OCI-LY7 (cell line): Measurements from ENCODE around the gene ANKS1B. TPM values are rescaled to one million over a fixed set of nuclear protein-coding genes. Genes with fewer than 3 reads are reported as not detected.
"Not testable (repeated sequence)": the region's sequence is repeated elsewhere in the genome, so short reads cannot be mapped to it uniquely, and the experiment has no call there.

Source experiments
- BruUV-seq: library from RNA; stranded (reverse); fragments of 400-500 nt; replicated peaks from 2 replicates; lab custom pipeline; 2021; lab: Mats Ljungman, UMichigan
- CTCF ChIA-PET: fragments of 300-600 bp; sonication (Branson Sonifier 250); formaldehyde crosslinking; loops from one replicate; lab custom pipeline; 2022; ENCODE audit warnings: antibody characterized with exemption; ENCODE audit not compliant: unreplicated experiment; lab: Charles Lee
- POLR2A ChIA-PET: fragments of 300-600 bp; sonication (Branson Sonifier 250); formaldehyde crosslinking; loops from one replicate; lab custom pipeline; 2022; ENCODE audit warnings: antibody characterized with exemption; lab: Charles Lee
- DNase-seq: peaks from one replicate; pipeline ENCODE4 v3.0.0-alpha.2; 2015; ENCODE audit warnings: low spot score
- H2AFZ ChIP-seq: fragments of 200-600 bp; sonication (generic), shearing (Covaris generic); 2 replicates; pipeline ENCODE4 v1.6.1; 2014; ENCODE audit warnings: mild to moderate bottlenecking, antibody characterized with exemption, low read length, moderate library complexity
- H3K27ac ChIP-seq: fragments of 200-600 bp; sonication (generic); 2 replicates; pipeline ENCODE4 v1.5.1; 2014; ENCODE audit warnings: mixed run types, low read depth, mild to moderate bottlenecking, moderate library complexity, low read length, inconsistent platforms; ENCODE audit not compliant: poor library complexity, severe bottlenecking
- H3K36me3 ChIP-seq: fragments of 200-600 bp; sonication (generic); 2 replicates; pipeline ENCODE4 v1.6.1; 2014; ENCODE audit warnings: mild to moderate bottlenecking, antibody characterized with exemption, low read length, moderate library complexity, mixed read lengths; ENCODE audit not compliant: insufficient read depth
- H3K4me1 ChIP-seq: fragments of 200-600 bp; sonication (generic); 2 replicates; pipeline ENCODE4 v1.5.1; 2014; ENCODE audit warnings: mild to moderate bottlenecking, low read length; ENCODE audit not compliant: insufficient read depth, poor library complexity, severe bottlenecking
- H3K4me2 ChIP-seq: fragments of 200-600 bp; sonication (generic); 2 replicates; pipeline ENCODE4 v1.6.1; 2014; ENCODE audit warnings: mild to moderate bottlenecking, low read length
- H3K4me3 ChIP-seq: fragments of 200-600 bp; sonication (generic); 2 replicates; pipeline ENCODE4 v1.5.1; 2014; ENCODE audit warnings: mild to moderate bottlenecking, low read depth, low read length; ENCODE audit not compliant: poor library complexity, severe bottlenecking
- H3K79me2 ChIP-seq: fragments of 200-600 bp; sonication (generic); 2 replicates; pipeline ENCODE4 v1.6.1; 2016; ENCODE audit warnings: low read depth, mild to moderate bottlenecking, low read length, moderate library complexity, mixed read lengths; ENCODE audit not compliant: insufficient read depth
- H3K9me2 ChIP-seq: fragments of 200-600 bp; sonication (generic); 2 replicates; pipeline ENCODE4 v1.6.1; 2016; ENCODE audit warnings: mild to moderate bottlenecking, low read length, mixed read lengths; ENCODE audit not compliant: insufficient read depth
- H3K9me3 ChIP-seq: fragments of 200-600 bp; sonication (generic); 2 replicates; pipeline ENCODE4 v1.6.1; 2014; ENCODE audit warnings: mild to moderate bottlenecking, mixed run types, low read length, mixed read lengths
- H4K20me1 ChIP-seq: fragments of 200-600 bp; sonication (generic); 2 replicates; pipeline ENCODE4 v1.6.1; 2014; ENCODE audit warnings: mild to moderate bottlenecking, antibody characterized with exemption, low read length, moderate library complexity, mixed read lengths; ENCODE audit not compliant: insufficient read depth
- EZH2phosphoT487 ChIP-seq: fragments of 200-600 bp; sonication (generic); IDR thresholded peaks from 2 replicates; pipeline ENCODE4 v1.6.1; 2018; ENCODE audit warnings: low read depth, borderline replicate concordance, mild to moderate bottlenecking, mixed run types, antibody characterized with exemption, low read length, moderate library complexity, mixed read lengths
- intact Hi-C: fragments of 100-400 bp; cut with micrococcal nuclease; formaldehyde crosslinking; loops from one replicate; pipeline ENCODE4 v1.10.0; 2022; ENCODE audit not compliant: unreplicated experiment
- total RNA-seq, 2 experiments: library from RNA; depleted of rRNA in 1 of 2; stranded (reverse); fragments of >200 nt in 1 of 2; shearing (Covaris generic) in 1 of 2; gene quantifications; 2 replicates each; pipeline ENCODE4 v1.2.3, GENCODE V29; 2014 to 2022
- TF ChIP-seq, protein P1 (sequence below): fragments of 200-600 bp; sonication (generic); conservative IDR thresholded peaks from 2 replicates; pipeline ENCODE4 v1.5.1; 2014; ENCODE audit warnings: mild to moderate bottlenecking, antibody characterized with exemption, low read length, moderate library complexity, mixed read lengths

ANKS1B gene
- total RNA-seq, 2 experiments from 2014 or later, result 2.9 to 6.0 TPM

DNA sequence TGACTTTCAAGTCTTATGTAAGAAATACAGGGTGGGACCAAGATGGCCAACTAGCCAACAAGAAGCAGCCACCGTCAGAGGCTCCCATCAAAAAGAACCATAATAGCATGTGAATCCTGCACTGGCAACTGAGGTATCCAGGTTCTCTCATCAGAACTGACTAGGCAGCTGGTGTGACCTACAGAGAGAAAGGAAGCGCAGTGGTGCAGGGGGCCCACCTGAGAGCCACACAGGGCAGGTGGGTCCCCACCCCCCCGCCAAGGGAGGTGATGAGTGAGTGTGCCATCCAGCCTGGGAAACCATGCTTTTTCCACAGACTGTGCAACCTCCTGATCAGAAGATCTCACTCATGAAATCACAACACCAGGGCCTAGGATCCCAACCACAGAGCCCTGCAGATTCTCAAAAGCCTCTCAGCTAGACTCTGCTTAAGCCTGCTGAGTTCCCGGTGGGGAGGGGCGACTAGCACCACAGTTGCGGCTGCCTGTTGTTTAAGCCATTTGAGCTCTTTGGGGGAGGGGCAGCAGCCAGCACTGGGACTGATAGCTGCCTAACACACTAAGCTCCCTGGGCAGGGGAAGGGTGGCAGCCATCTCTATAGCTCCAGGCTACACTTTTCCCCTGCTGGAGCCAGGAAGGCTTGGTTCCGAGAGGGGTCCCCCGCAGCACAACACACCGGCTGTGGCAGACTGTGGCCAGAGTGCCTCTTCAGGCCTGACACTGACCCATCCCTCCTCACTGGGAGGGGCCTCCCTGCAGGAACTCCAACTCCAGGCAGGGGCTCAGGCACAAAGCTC, 261.8 kb downstream of the ANKS1B start:
- no peak for DNase-seq
- Histone ChIP-seq H3K36me3 (no peaks in the 10 kb centered on the region; the same call in 1 of the 2 replicates), H3K27ac (no peak overlapping the region), H3K4me1 (no peaks in the 10 kb centered on the region), H3K4me2 (no peak overlapping the region), H2AFZ (no peak overlapping the region), H3K9me2 (no peaks in the 10 kb centered on the region), H3K9me3 (no peaks in the 10 kb centered on the region; the same call in 1 of the 2 replicates), H3K79me2 (no peaks in the 10 kb centered on the region), H3K4me3 (no peak overlapping the region), H4K20me1 (no peaks in the 10 kb centered on the region)
- ChIA-PET POLR2A (no interaction called here), CTCF (no interaction called here)
- BruUV-seq, result no TSS peak
- TF ChIP-seq, protein P1, sequence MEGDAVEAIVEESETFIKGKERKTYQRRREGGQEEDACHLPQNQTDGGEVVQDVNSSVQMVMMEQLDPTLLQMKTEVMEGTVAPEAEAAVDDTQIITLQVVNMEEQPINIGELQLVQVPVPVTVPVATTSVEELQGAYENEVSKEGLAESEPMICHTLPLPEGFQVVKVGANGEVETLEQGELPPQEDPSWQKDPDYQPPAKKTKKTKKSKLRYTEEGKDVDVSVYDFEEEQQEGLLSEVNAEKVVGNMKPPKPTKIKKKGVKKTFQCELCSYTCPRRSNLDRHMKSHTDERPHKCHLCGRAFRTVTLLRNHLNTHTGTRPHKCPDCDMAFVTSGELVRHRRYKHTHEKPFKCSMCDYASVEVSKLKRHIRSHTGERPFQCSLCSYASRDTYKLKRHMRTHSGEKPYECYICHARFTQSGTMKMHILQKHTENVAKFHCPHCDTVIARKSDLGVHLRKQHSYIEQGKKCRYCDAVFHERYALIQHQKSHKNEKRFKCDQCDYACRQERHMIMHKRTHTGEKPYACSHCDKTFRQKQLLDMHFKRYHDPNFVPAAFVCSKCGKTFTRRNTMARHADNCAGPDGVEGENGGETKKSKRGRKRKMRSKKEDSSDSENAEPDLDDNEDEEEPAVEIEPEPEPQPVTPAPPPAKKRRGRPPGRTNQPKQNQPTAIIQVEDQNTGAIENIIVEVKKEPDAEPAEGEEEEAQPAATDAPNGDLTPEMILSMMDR, result no peak
- TF ChIP-seq EZH2phosphoT487, result no peak
- intact Hi-C loops, result no loop called here

DNA sequence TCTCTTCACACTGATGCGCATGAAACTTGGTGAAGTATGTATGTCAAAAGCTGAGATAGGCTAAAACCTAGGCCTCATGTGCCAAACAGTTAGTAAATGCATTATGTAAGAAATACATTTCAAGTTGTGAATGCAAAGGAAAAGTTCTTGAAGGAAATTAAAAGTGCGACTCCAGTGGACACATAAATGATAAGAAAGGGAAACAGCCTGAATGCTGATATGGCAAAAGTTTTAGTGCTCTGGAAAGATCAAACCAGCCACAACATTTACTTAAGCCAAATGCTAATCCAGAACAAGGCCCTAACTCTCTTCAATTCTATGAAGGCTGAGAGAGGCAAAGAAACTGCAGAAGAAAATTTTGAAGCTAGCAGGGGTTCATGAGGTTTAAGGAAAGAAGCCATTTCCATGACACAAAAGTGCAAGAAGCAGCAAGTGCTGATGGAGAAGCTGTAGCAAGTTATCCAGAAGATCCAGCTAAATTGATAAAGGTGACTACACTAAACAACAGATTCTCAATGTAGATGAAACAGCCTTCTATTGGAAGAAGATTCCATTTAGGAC, 262.9 kb downstream of the ANKS1B start:
- Histone ChIP-seq H3K36me3 (no peaks in the 10 kb centered on the region; the same call in 1 of the 2 replicates), H3K4me2 (no peak overlapping the region), H2AFZ (no peak overlapping the region), H4K20me1 (no peaks in the 10 kb centered on the region), H3K9me3 (no peaks in the 10 kb centered on the region; the same call in 1 of the 2 replicates), H3K4me1 (no peaks in the 10 kb centered on the region), H3K27ac (no peak overlapping the region), H3K79me2 (no peaks in the 10 kb centered on the region), H3K4me3 (no peak overlapping the region), H3K9me2 (no peaks in the 10 kb centered on the region)
- no peak for DNase-seq
- ChIA-PET POLR2A (interaction anchor here (0.6 kb wide), 1 partner anchor 26 kb away, joined by 3 read pairs; no protein-coding TSS in a partner anchor), CTCF (no interaction called here)
- intact Hi-C loops, result no loop called here
- BruUV-seq, result no TSS peak
- TF ChIP-seq EZH2phosphoT487, result no peak
- TF ChIP-seq, protein P1, result no peak

DNA sequence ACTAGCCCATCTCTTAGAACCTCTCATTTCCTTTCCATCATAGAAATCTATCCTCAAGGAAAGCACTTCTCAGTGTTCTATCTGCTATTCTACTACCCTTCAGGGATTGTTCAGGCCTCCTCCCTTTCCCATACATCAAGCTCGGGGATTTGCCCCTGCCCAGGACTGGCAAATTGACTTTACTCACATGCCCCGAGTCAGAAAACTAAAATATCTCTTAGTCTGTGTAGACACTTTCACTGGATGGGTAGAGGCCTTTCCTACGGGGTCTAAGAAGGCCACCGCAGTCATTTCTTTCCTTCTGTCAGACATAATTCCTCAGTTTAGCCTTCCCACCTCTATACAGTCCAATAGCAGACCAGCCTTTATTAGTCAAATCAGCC, 264.7 kb downstream of the ANKS1B start:
- H4K20me1 ChIP-seq, CTCF ChIA-PET, H3K9me2 ChIP-seq, H3K9me3 ChIP-seq, H2AFZ ChIP-seq, H3K36me3 ChIP-seq, H3K4me1 ChIP-seq, BruUV-seq, intact Hi-C loops, POLR2A ChIA-PET, DNase-seq, H3K79me2 ChIP-seq, H3K4me2 ChIP-seq, H3K4me3 ChIP-seq, H3K27ac ChIP-seq: not testable (repeated sequence)

DNA sequence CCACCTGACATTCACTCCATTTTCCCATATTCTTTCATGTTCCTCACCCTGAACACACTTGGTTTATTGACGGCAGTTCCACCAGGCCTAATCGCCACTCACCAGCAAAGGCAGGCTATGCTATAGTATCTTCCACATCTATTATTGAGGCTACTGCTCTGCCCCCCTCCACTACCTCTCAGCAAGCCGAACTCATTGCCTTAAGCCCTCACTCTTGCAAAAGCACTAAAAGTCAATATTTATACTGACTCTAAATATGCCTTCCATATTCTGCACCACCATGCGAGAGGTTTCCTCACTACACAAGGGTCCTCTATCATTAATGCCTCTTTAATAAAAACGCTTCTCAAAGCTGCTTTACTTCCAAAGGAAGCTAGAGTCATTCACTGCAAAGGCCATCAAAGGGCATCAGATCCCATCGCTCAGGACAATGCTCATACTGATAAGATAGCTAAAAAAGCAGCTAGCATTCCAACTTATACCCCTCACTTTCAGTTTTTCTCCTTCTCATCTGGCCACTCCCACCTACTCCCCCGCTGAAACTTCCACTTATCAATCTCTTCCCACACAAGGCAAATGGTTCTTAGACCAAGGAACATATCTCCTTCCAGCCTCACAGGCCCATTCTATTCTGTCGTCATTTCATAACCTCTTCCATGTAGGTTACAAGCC, 265.2 kb downstream of the ANKS1B start:
- H2AFZ ChIP-seq, H3K4me2 ChIP-seq, H3K4me1 ChIP-seq, POLR2A ChIA-PET, H3K79me2 ChIP-seq, H4K20me1 ChIP-seq, DNase-seq, H3K9me3 ChIP-seq, BruUV-seq, CTCF ChIA-PET, H3K9me2 ChIP-seq, intact Hi-C loops, H3K27ac ChIP-seq, H3K36me3 ChIP-seq, H3K4me3 ChIP-seq: not testable (repeated sequence)
